GM19025 (cell line): ENCODE data around the gene DPP4.
"Not testable (repeated sequence)": the region's sequence is repeated elsewhere in the genome, so short reads cannot be mapped to it uniquely, and the experiment has no call there.

ENCODE experiments used
- ATAC-seq: cut with Tn5 transposase; IDR thresholded peaks from one replicate; pipeline ENCODE4 v1.9.1; 2021; ENCODE audit warnings: mild to moderate bottlenecking, low read depth, moderate library complexity; ENCODE audit not compliant: unreplicated experiment

DPP4 gene

GRCh38 chr2:161971551-161971950, 102.5 kb downstream of the DPP4 start:
- no peak for ATAC-seq

- no peak for ATAC-seq
Observed at GRCh38 chr2:161969159-161969558, 104.9 kb downstream of the DPP4 start.

- no peak for ATAC-seq
Observed at GRCh38 chr2:161965994-161966393, 108.0 kb downstream of the DPP4 start.

- no peak for ATAC-seq
Observed at GRCh38 chr2:161964160-161964559, 109.9 kb downstream of the DPP4 start.

- no peak for ATAC-seq
Observed at GRCh38 chr2:161962160-161962559, 111.9 kb downstream of the DPP4 start.

GRCh38 chr2:161961061-161961460, 113.0 kb downstream of the DPP4 start:
- no peak for ATAC-seq

GRCh38 chr2:161956738-161957137, 117.3 kb downstream of the DPP4 start:
- no peak for ATAC-seq

- ATAC-seq = no peak
Observed at GRCh38 chr2:161955211-161955610, 118.8 kb downstream of the DPP4 start.

GRCh38 chr2:161954103-161954502, 119.9 kb downstream of the DPP4 start:
- ATAC-seq = no peak

- not testable (repeated sequence) for ATAC-seq
Observed at GRCh38 chr2:161953367-161953766, 120.6 kb downstream of the DPP4 start.

GRCh38 chr2:161952783-161953191, 121.2 kb downstream of the DPP4 start:
- no peak for ATAC-seq

GRCh38 chr2:161947836-161948235, 126.2 kb downstream of the DPP4 start:
- no peak for ATAC-seq

- no peak for ATAC-seq
Observed at GRCh38 chr2:161947406-161947805, 126.6 kb downstream of the DPP4 start.

GRCh38 chr2:161946489-161947107, 127.4 kb downstream of the DPP4 start:
- ATAC-seq = no peak

GRCh38 chr2:161943011-161943410, 131.0 kb downstream of the DPP4 start:
- ATAC-seq = no peak
